Measurements from ENCODE around the gene NCAPH2.

Gene NCAPH2

DNA sequence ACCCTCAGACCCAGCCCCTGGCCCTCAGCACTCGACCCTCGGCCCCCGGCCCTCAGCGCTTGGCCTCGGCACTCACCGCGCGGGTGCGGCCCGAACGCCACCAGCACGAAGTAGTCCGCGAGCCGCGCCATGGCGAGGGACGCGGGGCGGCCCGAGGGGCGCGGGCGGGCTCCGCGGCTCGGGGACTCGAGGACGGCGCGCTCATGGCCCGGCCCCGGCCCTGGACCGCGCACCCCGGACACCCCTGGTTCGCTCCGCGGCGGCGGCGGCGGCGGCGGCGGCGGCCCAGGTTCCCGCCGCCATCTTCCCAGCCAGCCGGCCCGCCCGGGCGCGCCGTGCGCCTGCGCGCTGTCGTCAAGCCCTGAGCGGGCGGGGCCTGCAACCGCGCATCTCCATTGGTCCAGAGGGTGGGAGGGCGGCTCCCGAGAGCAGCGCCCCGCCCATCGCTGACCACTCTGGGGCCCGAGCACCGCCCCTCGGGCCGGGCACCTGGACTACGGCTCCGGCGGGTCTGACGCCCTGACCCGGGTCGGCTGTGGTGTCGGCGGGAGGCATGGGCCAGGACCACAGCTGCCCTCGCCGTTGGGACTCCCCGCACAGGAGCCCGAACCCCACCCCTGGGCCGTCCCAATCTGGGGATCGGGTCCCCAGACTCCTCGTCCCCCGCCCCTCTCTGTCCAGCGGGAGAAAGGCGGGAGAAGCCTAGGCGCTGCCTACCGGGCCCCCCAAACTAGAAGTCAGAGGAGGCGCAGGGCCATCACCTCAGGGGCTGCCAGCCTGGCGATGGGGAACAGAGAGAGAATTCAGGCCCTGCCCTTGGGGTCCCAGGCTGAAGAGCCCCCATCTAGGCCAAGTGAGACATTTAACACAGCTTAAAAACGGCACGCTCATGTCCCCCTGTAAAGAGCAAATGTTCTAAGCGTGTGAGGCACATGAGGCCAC is 33.0 kb upstream of the NCAPH2 start, which contains the start of gene SBF1:
SBF1 (minus strand) TSS at position 326 of the 942 bp plus-strand sequence; CDS start at position 131, 195 bp downstream.
- TF ChIP-seq, protein P1, sequence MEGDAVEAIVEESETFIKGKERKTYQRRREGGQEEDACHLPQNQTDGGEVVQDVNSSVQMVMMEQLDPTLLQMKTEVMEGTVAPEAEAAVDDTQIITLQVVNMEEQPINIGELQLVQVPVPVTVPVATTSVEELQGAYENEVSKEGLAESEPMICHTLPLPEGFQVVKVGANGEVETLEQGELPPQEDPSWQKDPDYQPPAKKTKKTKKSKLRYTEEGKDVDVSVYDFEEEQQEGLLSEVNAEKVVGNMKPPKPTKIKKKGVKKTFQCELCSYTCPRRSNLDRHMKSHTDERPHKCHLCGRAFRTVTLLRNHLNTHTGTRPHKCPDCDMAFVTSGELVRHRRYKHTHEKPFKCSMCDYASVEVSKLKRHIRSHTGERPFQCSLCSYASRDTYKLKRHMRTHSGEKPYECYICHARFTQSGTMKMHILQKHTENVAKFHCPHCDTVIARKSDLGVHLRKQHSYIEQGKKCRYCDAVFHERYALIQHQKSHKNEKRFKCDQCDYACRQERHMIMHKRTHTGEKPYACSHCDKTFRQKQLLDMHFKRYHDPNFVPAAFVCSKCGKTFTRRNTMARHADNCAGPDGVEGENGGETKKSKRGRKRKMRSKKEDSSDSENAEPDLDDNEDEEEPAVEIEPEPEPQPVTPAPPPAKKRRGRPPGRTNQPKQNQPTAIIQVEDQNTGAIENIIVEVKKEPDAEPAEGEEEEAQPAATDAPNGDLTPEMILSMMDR (IDR thresholded peaks at IDR 0.05; ENCODE audit: low read depth, low read length, missing control alignments) = no peak
- peak; percentile 53 for DNase-seq (ENCODE audit: low read depth)

DNA sequence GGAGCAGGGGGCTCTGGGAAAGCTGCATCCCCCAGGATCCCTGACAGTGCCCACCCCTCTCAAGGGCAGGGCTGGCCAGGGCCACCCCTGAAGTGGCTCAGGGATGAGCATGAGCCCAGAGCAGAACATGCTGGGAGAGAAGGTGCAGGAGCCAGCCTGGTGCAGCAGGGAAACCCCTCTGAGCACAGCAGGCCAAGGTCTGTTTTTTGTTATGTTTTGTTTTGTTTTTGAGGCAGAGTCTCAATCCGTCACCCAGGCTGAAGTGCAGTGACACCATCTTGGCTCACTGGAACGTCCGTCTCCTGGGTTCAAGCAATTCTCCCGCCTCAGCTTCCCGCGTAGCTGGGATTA is 32.4 kb upstream of the NCAPH2 start:
- H3K4me3 ChIP-seq (ENCODE audit: low read depth, low read length) = no peak overlapping the region; the same call in 1 of the 2 replicates
- TF ChIP-seq, protein P1 (IDR thresholded peaks at IDR 0.05; ENCODE audit: low read depth, low read length, missing control alignments) = no peak
- no peak for DNase-seq (ENCODE audit: low read depth)

More for the DNA sequence above, 33.0 kb upstream of the NCAPH2 start, which contains the start of gene SBF1:
- peak within 1 kb of the TSS; percentile 59 for H3K4me3 ChIP-seq (ENCODE audit: low read depth, low read length)

DNA sequence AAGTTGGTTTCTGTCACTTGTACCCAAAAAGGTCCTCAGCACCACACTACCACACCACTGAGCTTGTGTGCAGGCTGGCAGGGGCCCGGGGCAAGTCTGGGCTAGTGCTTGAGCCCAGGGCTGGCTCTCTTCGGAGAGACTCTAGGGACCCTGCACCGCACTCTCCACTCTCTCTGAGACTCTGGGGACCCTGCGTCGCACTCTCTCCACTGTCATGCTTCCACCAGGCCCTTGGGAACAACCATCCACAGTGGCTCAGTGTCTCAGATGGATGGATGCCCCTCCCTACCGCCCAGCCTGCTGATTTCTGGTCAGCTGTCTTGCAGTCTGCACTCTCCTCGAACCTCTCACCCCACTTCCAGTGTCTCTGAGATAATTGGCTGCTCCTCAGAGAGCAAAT is 31.2 kb upstream of the NCAPH2 start:
- H3K4me3 ChIP-seq (ENCODE audit: low read depth, low read length) = no peak overlapping the region
- no peak for DNase-seq (ENCODE audit: low read depth)
- TF ChIP-seq, protein P1 (IDR thresholded peaks at IDR 0.05; ENCODE audit: low read depth, low read length, missing control alignments) = no peak

DNA sequence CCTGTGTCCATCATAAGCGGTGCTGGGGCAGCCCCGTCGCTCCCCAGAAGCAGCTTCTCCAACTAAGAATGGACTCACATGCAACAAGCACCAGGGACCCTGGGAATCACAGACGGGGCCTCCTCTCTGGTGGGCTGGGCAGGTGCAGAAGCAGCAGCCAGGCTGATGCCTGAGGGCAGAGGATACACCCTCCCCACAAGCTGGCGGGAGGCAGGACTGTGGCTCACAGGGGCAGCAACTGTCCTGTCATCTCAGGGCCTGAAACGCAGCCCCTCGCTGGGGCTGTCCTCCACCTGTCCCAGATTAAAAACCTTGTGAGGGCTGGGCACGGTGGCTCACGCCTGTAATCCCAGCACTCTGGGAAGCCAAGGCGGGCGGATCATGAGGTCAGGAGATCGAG is 30.1 kb upstream of the NCAPH2 start:
- no peak for DNase-seq (ENCODE audit: low read depth)
- TF ChIP-seq, protein P1 (IDR thresholded peaks at IDR 0.05; ENCODE audit: low read depth, low read length, missing control alignments) = no peak
- H3K4me3 ChIP-seq (ENCODE audit: low read depth, low read length) = no peak overlapping the region

DNA sequence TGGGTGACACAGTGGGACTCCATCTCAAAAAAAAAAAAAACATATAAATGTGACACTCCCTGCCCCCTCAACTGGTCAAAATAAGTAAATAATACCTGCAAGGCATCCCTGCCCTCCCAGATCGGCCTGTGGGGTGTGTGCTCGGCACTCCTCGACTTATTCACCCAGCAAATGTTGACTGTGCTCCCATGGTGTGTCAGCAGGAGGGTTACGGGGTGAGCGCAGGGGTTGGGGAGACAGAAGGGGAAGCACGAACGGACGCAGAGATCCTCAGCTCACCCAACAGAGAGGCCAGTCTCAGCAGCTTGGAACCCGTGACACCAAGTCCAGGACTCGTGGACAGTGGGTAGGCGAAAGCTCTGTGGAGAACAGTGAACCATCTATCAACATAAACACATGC is 28.3 kb upstream of the NCAPH2 start:
- TF ChIP-seq, protein P1 (IDR thresholded peaks at IDR 0.05; ENCODE audit: low read depth, low read length, missing control alignments) = no peak
- H3K4me3 ChIP-seq (ENCODE audit: low read depth, low read length) = no peak overlapping the region
- DNase-seq (ENCODE audit: low read depth) = no peak

DNA sequence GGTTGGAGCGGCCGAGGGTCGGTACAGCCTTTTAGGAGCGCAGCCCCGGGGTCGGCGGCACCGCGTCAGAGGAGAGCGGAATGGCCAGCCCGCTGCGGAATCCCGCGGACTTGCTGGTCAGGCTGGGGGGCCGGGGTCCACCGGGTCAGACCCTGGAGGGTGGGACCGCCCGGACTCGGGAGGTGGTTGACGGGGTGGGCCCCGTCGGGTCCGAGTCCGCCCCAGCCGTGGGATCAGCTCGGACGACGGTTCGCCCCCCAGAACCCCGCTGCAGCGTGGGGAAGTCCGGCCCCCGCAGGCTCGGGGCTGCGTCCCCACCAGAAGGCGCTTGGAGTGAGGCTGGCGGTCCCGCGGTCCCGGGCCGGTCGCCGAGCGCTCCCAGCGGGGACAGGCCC is 27.0 kb upstream of the NCAPH2 start:
- peak overlapping the region; percentile 59 for H3K4me3 ChIP-seq (ENCODE audit: low read depth, low read length)
- DNase-seq (ENCODE audit: low read depth) = no peak
- TF ChIP-seq, protein P1 (IDR thresholded peaks at IDR 0.05; ENCODE audit: low read depth, low read length, missing control alignments) = no peak
